Measurements from ENCODE around the gene NOTUM.
A peak's percentile ranks its signal among the peaks of the same experiment; 100 is the strongest.

NOTUM gene

GRCh38 chr17:81961087-81961511 lies at the start of gene NOTUM:
TSS of gene NOTUM (minus strand) at chr17:81961187. CDS start at chr17:81960909, 278 bp downstream.
- no peak for DNase-seq

DNA sequence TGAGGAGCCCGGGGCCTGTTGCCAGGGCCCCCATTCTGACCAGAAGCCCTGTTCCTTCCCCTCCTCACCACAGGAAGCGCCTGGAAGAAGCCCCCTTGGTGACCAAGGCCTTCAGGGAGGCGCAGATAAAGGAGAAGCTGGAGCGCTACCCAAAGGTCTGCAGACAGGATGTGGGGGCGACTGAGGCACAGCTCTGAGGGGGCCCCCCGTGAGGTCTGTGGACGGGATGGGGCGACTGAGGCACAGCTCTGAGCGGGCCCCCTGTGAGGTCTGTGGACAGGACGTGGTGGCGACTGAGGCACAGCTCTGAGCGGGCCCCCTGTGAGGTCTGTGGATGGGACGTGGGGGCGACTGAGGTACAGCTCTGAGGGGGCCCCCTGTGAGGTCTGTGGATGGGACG lies 48.4 kb upstream of the NOTUM start:
- DNase-seq: no peak

DNA sequence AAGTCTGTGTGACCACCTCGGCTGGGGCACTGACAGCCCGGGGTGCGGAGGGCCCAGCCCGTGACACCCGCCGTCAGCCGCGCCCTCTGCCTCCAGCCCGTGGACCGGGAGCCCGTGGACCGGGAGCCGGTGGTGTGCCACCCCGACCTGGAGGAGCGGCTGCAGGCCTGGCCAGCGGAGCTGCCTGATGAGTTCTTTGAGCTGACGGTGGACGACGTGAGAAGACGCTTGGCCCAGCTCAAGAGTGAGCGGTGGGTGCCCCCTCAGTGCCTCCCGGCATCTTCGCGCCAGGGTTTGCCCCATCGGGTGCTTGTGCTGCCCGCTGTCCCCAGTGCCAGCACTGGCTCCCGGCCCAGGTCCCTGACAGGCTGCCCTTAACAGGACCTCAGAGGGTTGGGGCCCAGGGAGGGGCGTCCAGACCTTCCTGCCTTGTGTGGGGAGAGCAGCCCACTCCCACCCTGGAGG lies 48.0 kb upstream of the NOTUM start:
- DNase-seq: no peak

DNA sequence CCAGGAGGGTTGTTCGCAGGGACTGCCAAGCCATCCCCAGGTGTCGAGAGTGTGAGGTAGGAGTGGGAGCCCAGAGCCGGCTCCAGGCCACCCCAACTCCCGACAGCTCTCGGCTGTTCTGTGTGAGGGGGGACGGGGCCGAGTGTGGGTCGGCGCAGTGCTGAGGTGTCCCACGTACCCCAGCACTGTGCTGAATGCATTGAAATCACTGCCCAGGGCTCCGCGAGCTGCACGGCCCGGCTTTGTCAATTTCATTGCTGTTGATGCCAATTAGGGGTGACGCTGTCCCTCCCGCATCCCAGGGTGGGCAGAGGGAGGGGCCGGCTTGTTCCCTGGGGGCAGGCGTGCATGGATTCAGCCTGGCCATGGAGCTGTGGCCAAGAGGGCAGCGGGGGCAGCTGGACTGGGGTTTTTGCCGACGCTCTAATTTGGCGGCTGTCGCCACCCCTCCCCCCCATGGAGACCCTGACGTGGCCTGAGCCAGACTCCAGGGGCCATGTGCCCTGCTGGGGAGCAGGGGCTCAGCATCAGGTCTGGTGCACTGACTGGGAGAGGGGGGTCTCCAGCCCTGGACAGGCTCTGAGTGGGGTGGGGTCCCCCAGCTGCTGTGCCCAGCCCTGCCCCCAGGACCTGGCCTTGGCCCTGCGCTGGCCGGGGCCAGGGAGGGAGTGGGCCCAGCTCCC lies 47.4 kb upstream of the NOTUM start:
- peak; percentile 64 for DNase-seq

DNA sequence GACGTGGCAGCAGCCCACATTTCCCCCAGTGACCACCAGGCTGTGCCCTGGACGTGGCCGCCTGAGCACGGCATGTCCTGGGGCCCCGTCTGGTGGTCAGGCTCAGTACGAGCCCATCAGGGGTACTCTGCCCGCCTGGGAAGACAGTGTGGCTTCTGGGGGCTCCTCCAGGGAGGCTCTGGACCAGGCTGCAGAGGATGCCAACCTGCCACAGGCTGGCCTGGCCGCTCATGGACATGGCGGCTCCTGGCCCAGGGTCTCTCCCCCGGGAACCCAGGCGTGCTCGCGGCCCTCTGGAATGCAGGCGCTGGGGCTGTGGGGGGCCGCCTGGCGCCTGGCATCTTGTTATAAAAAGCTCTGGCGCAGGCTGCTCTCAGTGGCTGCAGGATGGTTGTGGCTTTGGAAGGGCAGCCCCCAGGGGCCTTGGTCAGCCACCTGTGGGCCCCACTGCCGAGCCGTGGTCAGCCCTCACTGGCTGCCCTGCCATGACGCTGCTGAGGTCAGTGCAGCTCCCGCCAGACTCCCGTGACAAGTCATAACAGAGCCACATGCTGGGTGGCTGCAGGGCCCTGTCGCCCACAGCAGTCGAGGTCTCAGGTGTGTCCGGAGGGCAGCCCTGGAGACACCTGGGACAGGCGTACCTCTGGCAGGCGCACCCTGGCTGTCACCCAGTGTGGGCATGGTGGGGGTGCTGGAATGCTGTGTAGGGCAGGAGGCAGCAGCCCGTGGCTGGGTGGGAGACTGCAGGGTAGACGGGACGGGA lies 46.7 kb upstream of the NOTUM start:
- peak; percentile 68 for DNase-seq

- no peak for DNase-seq
Measured at GRCh38 chr17:82007228-82007494, 46.2 kb upstream of the NOTUM start.

DNA sequence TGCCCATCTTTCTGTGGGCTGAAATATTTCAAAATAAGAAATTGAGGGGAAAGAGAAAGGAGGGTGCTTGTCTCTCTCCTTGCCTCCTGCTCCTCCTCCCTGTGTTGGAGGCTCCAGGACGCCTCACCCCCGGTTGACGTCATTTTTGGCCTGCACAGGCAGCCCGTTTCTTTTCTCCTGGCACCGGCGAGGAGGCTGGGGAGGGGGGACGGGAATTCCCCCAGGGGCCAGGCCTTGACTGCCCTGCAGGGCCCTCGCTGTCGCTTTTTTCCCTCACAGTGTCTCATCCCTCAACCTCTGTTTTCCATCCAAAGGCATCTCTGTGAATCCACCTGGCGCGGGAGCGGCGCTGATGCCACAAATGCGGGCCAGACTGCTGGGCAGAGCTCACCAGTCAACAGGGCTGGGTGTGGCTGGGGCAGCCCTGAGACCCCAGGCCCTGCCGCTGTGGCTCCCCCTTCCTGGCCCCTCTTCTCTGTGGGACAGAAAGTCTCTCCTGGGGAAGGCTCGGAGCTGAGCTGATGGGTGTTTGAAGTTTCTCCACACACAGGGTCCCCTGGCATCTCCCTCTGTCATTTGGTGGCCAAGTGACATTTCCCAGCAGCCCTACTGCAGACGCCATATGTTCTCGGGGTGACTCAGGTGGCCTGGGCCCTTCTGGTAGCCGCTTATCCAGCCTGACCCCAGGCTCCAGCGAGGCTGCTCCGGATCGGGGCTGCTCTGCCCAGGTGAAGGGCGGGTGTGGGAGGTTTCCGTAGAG lies 45.7 kb upstream of the NOTUM start:
- DNase-seq: no peak

- no peak for DNase-seq
Measured at GRCh38 chr17:82005701-82006348, 44.8 kb upstream of the NOTUM start.

GRCh38 chr17:82004517-82005455 lies 43.8 kb upstream of the NOTUM start:
- DNase-seq: peak; percentile 33

GRCh38 chr17:82003411-82004381 lies 42.7 kb upstream of the NOTUM start:
- peak; percentile 35 for DNase-seq

- DNase-seq: no peak
Measured at GRCh38 chr17:82001571-82002056, 40.6 kb upstream of the NOTUM start.

GRCh38 chr17:82000803-82001570 lies 40.0 kb upstream of the NOTUM start:
- peak; percentile 53 for DNase-seq

- peak; percentile 2 for DNase-seq
Measured at GRCh38 chr17:81999976-82000802, 39.2 kb upstream of the NOTUM start.

DNA sequence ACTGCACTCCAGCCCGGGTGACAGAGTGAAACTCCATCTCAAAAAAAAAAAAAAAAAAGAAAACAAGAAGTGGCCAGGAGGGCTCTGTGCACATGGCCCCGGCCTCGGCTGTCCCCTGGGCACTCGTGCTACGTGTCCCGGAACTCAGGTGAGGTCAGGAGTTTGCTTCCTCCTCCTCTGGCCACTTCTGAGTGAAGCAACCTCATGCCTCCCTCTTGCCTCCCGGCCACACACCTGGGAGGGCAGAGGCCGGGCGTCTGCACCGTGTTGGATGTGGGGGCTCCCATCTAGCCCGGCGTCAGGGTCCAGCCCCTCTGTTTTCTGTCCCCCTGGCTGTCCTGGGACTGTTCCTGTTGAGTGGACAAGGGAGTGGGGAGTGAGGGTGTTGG lies 38.6 kb upstream of the NOTUM start:
- DNase-seq: peak; percentile 1

DNA sequence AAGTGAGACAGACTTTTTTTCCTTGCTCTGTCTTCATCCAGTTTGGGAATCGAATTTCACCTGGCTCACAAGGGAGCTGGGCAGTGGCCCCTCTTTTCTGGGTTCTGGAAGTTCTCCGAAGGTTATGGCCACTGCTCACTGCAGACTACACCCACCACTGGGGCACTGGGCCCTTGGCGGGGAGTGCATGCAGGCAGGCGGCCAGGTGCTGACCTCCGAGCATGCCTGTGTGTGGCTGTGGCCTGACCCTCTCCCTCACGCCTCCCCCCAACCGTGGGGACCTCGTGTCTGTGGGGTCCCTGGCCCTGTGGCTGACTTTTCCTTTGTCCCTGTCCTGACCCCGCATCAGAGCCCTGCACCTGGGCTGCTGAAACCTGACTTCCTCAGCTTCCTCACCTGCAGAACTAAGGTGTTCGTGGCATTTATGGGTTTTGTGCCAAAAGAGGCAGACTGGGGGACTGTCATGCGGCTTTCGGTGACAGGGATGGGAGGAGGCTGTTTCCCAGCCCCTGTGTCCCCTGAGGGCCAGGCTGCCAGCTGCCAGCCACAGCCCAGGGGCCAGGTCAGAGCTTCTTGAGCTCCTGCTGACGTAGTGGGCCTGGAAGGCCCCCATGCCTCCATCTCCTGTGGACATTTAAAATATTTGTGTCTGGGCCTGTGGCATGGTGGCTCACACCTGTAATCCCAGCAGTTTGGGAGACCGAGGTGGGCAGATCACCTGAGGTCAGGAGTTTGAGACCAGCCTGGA lies 37.9 kb upstream of the NOTUM start:
- no peak for DNase-seq

GRCh38 chr17:81998212-81998611 lies 37.2 kb upstream of the NOTUM start:
- no peak for DNase-seq

GRCh38 chr17:81996757-81997441 lies 35.9 kb upstream of the NOTUM start:
- DNase-seq: no peak
